ENCODE results near the gene MAP7. TPM values are rescaled to one million over a fixed set of nuclear protein-coding genes. Genes with fewer than 3 reads are reported as not detected.

MAP7 gene
- polyA plus RNA-seq, 1 donor from 2014 or later, result 5.1 TPM

GRCh38 chr6:136514591-136514990 is 35.6 kb downstream of the MAP7 start:
- Histone ChIP-seq H2AFZ (ENCODE audit: low read depth, low read length) (no peak overlapping the region), H3K4me2 (ENCODE audit: low read length) (no peak overlapping the region), H3F3A (ENCODE audit: insufficient read depth, low read length, poor library complexity, severe bottlenecking) (no peaks in the 10 kb centered on the region), H4K20me1 (ENCODE audit: insufficient read depth) (no peaks in the 10 kb centered on the region), H3K79me2 (replicated peaks; ENCODE audit: insufficient read depth, low read length) (no peaks in the 10 kb centered on the region), H3K4me3 (ENCODE audit: low read length) (no peak overlapping the region), H3K9ac (ENCODE audit: low read length) (no peak overlapping the region), H3K27ac (ENCODE audit: low read length) (no peak overlapping the region), H3K36me3 (ENCODE audit: insufficient read depth, low read length) (no peaks in the 10 kb centered on the region), H3K9me3 (ENCODE audit: low read length) (no peaks in the 10 kb centered on the region), H3K27me3 (ENCODE audit: insufficient read depth, low read depth, low read length) (no peaks in the 10 kb centered on the region), H3K9me2 (ENCODE audit: insufficient read depth, low read length) (no peaks in the 10 kb centered on the region)
- TF ChIP-seq, protein P1, sequence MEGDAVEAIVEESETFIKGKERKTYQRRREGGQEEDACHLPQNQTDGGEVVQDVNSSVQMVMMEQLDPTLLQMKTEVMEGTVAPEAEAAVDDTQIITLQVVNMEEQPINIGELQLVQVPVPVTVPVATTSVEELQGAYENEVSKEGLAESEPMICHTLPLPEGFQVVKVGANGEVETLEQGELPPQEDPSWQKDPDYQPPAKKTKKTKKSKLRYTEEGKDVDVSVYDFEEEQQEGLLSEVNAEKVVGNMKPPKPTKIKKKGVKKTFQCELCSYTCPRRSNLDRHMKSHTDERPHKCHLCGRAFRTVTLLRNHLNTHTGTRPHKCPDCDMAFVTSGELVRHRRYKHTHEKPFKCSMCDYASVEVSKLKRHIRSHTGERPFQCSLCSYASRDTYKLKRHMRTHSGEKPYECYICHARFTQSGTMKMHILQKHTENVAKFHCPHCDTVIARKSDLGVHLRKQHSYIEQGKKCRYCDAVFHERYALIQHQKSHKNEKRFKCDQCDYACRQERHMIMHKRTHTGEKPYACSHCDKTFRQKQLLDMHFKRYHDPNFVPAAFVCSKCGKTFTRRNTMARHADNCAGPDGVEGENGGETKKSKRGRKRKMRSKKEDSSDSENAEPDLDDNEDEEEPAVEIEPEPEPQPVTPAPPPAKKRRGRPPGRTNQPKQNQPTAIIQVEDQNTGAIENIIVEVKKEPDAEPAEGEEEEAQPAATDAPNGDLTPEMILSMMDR (IDR thresholded peaks at IDR 0.05; ENCODE audit: poor library complexity, severe bottlenecking), result no peak
- TF ChIP-seq MXI1 (conservative IDR thresholded peaks at IDR 0.05; ENCODE audit: poor library complexity, severe bottlenecking) (no peak), EZH2 (IDR thresholded peaks at IDR 0.05; ENCODE audit: borderline replicate concordance, insufficient read depth, low read length, poor library complexity, severe bottlenecking) (no peak), POLR2AphosphoS5 (IDR thresholded peaks at IDR 0.05) (no peak), TAF1 (IDR thresholded peaks at IDR 0.05; ENCODE audit: low read depth) (no peak), EP300 (conservative IDR thresholded peaks at IDR 0.05; ENCODE audit: poor library complexity, severe bottlenecking) (no peak)
- TF ChIP-seq, protein P2, sequence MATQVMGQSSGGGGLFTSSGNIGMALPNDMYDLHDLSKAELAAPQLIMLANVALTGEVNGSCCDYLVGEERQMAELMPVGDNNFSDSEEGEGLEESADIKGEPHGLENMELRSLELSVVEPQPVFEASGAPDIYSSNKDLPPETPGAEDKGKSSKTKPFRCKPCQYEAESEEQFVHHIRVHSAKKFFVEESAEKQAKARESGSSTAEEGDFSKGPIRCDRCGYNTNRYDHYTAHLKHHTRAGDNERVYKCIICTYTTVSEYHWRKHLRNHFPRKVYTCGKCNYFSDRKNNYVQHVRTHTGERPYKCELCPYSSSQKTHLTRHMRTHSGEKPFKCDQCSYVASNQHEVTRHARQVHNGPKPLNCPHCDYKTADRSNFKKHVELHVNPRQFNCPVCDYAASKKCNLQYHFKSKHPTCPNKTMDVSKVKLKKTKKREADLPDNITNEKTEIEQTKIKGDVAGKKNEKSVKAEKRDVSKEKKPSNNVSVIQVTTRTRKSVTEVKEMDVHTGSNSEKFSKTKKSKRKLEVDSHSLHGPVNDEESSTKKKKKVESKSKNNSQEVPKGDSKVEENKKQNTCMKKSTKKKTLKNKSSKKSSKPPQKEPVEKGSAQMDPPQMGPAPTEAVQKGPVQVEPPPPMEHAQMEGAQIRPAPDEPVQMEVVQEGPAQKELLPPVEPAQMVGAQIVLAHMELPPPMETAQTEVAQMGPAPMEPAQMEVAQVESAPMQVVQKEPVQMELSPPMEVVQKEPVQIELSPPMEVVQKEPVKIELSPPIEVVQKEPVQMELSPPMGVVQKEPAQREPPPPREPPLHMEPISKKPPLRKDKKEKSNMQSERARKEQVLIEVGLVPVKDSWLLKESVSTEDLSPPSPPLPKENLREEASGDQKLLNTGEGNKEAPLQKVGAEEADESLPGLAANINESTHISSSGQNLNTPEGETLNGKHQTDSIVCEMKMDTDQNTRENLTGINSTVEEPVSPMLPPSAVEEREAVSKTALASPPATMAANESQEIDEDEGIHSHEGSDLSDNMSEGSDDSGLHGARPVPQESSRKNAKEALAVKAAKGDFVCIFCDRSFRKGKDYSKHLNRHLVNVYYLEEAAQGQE (IDR thresholded peaks at IDR 0.05; ENCODE audit: borderline replicate concordance), result no peak

GRCh38 chr6:136511926-136512325 is 38.3 kb downstream of the MAP7 start:
- no peaks in the 10 kb centered on the region for H3K79me2 ChIP-seq (replicated peaks; ENCODE audit: insufficient read depth, low read length)
- no peak overlapping the region for H3K27ac ChIP-seq (ENCODE audit: low read length)
- H3K27me3 ChIP-seq (ENCODE audit: insufficient read depth, low read depth, low read length), result no peaks in the 10 kb centered on the region
- no peaks in the 10 kb centered on the region for H3K9me3 ChIP-seq (ENCODE audit: low read length)
- no peaks in the 10 kb centered on the region for H3F3A ChIP-seq (ENCODE audit: insufficient read depth, low read length, poor library complexity, severe bottlenecking)
- H3K36me3 ChIP-seq (ENCODE audit: insufficient read depth, low read length), result no peaks in the 10 kb centered on the region
- H3K4me2 ChIP-seq (ENCODE audit: low read length), result no peak overlapping the region
- TF ChIP-seq, protein P2 (IDR thresholded peaks at IDR 0.05; ENCODE audit: borderline replicate concordance), result no peak
- TF ChIP-seq POLR2AphosphoS5 (IDR thresholded peaks at IDR 0.05), result no peak
- no peak for TF ChIP-seq TAF1 (IDR thresholded peaks at IDR 0.05; ENCODE audit: low read depth)
- TF ChIP-seq EP300 (conservative IDR thresholded peaks at IDR 0.05; ENCODE audit: poor library complexity, severe bottlenecking), result no peak
- no peak for TF ChIP-seq RAD21 (conservative IDR thresholded peaks at IDR 0.05)
- no peak for TF ChIP-seq MXI1 (conservative IDR thresholded peaks at IDR 0.05; ENCODE audit: poor library complexity, severe bottlenecking)
- no peak for TF ChIP-seq EZH2 (IDR thresholded peaks at IDR 0.05; ENCODE audit: borderline replicate concordance, insufficient read depth, low read length, poor library complexity, severe bottlenecking)
- H3K4me3 ChIP-seq (ENCODE audit: low read length), result no peak overlapping the region
- no peak overlapping the region for H2AFZ ChIP-seq (ENCODE audit: low read depth, low read length)
- H3K9ac ChIP-seq (ENCODE audit: low read length), result no peak overlapping the region
- no peaks in the 10 kb centered on the region for H4K20me1 ChIP-seq (ENCODE audit: insufficient read depth)
- H3K9me2 ChIP-seq (ENCODE audit: insufficient read depth, low read length), result no peaks in the 10 kb centered on the region

Measured in neural cell (in vitro differentiated cells).